Measurements from ENCODE around the gene GCGR.

Gene GCGR

DNA sequence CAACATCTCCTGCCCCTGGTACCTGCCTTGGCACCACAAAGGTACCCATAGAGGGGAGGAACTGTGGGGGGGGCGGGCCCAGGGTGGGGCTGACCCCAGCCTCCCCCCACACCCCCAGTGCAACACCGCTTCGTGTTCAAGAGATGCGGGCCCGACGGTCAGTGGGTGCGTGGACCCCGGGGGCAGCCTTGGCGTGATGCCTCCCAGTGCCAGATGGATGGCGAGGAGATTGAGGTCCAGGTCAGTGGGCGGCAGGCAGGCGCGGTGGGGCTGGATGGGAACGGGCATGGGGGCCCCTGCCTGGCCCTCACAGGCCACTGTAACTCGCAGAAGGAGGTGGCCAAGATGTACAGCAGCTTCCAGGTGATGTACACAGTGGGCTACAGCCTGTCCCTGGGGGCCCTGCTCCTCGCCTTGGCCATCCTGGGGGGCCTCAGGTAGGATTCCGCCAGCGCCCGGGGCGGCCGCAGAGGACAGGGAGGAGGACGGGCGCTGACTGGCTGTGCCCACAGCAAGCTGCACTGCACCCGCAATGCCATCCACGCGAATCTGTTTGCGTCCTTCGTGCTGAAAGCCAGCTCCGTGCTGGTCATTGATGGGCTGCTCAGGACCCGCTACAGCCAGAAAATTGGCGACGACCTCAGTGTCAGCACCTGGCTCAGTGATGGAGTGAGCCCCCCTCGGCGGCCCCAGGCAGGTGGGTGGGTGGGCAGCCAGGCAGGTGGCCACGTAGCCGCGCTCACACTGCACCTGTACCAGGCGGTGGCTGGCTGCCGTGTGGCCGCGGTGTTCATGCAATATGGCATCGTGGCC lies 7.1 kb downstream of the GCGR start:
- H3K27me3 ChIP-seq = peaks cover 25% of the 10 kb centered on the region
- TF ChIP-seq, protein P1, sequence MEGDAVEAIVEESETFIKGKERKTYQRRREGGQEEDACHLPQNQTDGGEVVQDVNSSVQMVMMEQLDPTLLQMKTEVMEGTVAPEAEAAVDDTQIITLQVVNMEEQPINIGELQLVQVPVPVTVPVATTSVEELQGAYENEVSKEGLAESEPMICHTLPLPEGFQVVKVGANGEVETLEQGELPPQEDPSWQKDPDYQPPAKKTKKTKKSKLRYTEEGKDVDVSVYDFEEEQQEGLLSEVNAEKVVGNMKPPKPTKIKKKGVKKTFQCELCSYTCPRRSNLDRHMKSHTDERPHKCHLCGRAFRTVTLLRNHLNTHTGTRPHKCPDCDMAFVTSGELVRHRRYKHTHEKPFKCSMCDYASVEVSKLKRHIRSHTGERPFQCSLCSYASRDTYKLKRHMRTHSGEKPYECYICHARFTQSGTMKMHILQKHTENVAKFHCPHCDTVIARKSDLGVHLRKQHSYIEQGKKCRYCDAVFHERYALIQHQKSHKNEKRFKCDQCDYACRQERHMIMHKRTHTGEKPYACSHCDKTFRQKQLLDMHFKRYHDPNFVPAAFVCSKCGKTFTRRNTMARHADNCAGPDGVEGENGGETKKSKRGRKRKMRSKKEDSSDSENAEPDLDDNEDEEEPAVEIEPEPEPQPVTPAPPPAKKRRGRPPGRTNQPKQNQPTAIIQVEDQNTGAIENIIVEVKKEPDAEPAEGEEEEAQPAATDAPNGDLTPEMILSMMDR (IDR thresholded peaks at IDR 0.05; ENCODE audit: low read depth, low read length) = no peak
- no peaks in the 10 kb centered on the region for H3K36me3 ChIP-seq
- no peak for DNase-seq
- peaks cover 3% of the 10 kb centered on the region; the same call in 1 of the 2 replicates for H3K9me3 ChIP-seq
- no peak overlapping the region for H3K4me3 ChIP-seq (ENCODE audit: low read depth, low read length)
- peaks cover 14% of the 10 kb centered on the region for H3K4me1 ChIP-seq

DNA sequence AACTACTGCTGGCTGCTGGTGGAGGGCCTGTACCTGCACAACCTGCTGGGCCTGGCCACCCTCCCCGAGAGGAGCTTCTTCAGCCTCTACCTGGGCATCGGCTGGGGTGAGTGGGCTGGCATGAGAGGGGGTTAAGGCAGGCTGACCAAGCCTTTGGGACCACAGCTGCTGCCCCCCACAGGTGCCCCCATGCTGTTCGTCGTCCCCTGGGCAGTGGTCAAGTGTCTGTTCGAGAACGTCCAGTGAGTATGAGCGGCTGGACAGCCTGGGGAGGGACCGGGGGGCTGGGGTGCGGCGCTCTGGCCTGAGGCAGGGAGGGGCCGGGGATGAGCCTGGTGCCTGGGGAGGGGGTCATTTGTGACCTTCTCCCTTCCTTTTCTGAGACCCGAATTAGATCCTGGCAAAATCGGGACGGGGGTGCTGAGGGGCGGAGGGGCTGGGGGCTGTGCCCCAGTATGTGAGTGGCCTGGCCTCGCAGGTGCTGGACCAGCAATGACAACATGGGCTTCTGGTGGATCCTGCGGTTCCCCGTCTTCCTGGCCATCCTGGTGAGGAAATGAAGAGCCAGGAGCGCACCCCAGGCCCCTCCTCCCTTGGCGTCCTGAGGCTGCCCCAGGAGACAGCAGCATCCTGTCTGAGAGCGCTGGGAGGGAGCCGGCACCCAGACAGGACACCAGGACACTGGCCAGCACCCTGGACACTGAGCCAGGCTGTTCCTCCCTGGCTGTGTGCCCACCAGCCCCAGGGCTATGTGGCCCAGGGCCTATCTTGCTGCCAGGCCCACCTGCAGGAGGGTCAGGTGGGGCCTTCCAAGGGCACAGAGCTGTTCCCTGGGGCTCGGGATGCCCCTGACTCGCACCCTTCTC lies 8.0 kb downstream of the GCGR start:
- Histone ChIP-seq H3K9me3 (peaks cover 3% of the 10 kb centered on the region; the same call in 1 of the 2 replicates), H3K4me3 (ENCODE audit: low read depth, low read length) (no peak overlapping the region), H3K4me1 (peaks cover 14% of the 10 kb centered on the region), H3K36me3 (no peaks in the 10 kb centered on the region), H3K27me3 (peaks cover 17% of the 10 kb centered on the region)
- TF ChIP-seq, protein P1 (IDR thresholded peaks at IDR 0.05; ENCODE audit: low read depth, low read length) = no peak
- DNase-seq = no peak

DNA sequence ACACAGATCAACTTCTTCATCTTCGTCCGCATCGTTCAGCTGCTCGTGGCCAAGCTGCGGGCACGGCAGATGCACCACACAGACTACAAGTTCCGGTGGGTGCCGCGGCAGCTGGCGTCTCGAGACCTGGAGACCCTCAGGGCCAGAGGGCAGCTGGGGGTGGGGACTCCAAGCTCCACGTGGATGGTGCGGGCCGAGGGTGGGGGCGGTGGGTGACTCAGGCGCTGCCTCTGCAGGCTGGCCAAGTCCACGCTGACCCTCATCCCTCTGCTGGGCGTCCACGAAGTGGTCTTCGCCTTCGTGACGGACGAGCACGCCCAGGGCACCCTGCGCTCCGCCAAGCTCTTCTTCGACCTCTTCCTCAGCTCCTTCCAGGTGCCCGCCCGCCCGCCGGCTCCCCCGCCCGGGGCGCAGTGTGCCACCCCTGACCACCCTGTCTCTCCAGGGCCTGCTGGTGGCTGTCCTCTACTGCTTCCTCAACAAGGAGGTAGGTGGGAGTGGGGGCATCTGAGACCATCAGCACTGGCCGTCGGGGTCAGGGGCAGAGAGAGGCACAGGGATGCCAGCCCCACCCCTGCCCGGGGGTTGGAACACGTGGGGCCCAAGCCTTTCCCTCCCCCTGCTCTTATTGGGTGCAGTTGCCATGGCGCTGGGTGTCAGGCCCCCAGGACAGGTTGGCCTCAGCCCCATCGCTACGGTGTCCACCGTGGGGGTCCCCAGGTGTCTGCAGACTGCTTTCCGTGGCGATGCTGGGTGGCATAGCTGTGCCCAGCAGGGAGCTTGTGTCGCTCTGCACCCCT lies 8.8 kb downstream of the GCGR start:
- no peak for DNase-seq
- Histone ChIP-seq H3K36me3 (no peaks in the 10 kb centered on the region), H3K4me1 (peaks cover 14% of the 10 kb centered on the region), H3K27me3 (peaks cover 9% of the 10 kb centered on the region), H3K4me3 (ENCODE audit: low read depth, low read length) (no peak overlapping the region), H3K9me3 (peaks cover 3% of the 10 kb centered on the region; the same call in 1 of the 2 replicates)
- TF ChIP-seq, protein P1 (IDR thresholded peaks at IDR 0.05; ENCODE audit: low read depth, low read length) = no peak

DNA sequence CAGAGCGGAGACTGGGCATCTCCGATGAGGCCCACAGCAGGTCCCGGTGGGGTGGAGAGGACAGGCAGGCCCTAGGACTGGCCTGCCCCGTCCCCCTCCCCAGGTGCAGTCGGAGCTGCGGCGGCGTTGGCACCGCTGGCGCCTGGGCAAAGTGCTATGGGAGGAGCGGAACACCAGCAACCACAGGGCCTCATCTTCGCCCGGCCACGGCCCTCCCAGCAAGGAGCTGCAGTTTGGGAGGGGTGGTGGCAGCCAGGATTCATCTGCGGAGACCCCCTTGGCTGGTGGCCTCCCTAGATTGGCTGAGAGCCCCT lies 9.4 kb downstream of the GCGR start:
- H3K9me3 ChIP-seq = peaks cover 3% of the 10 kb centered on the region; the same call in 1 of the 2 replicates
- no peaks in the 10 kb centered on the region for H3K36me3 ChIP-seq
- TF ChIP-seq, protein P1 (IDR thresholded peaks at IDR 0.05; ENCODE audit: low read depth, low read length) = no peak
- H3K4me1 ChIP-seq = peaks cover 14% of the 10 kb centered on the region
- no peak for DNase-seq
- H3K4me3 ChIP-seq (ENCODE audit: low read depth, low read length) = no peak overlapping the region
- peaks cover 4% of the 10 kb centered on the region for H3K27me3 ChIP-seq

DNA sequence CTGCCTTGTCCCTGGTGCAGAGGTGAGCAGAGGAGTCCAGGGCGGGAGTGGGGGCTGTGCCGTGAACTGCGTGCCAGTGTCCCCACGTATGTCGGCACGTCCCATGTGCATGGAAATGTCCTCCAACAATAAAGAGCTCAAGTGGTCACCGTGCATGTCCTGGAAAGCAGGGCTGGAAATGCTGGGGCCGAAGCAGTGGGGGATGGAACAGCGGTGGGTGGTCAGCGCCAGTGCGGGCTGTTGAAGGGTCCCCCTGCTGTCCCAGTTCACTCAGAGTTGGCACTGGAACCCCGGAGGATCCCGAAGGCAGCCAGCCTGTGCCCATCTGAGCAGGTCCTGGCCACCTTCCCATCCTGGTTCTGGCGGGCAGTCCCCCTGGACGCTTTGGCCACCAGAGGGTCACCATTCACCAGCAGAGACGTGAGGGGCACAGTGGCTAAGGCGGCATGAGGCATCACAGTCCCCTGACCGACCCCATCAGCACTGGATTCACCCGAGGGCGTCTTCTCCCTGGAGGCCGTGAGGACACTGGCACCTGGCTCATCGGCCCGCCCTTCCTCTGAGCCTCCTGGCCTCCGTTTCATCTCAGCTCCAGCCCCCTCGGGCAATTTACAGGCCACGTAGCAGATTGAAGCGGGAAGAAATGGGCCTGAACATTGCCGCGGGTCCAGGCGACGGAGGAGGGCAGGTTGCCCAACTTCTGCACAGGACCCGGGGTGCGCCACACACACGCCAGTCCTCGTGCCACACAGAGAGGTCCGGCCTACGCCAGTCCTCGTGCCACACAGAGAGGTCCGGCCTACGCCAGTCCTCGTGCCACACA lies 10.1 kb downstream of the GCGR start:
- H3K9me3 ChIP-seq = no peaks in the 10 kb centered on the region

More for the DNA sequence above, 10.1 kb downstream of the GCGR start:
- Histone ChIP-seq H3K4me1 (peaks cover 14% of the 10 kb centered on the region), H3K27me3 (no peaks in the 10 kb centered on the region), H3K36me3 (no peaks in the 10 kb centered on the region), H3K4me3 (ENCODE audit: low read depth, low read length) (no peak overlapping the region)
- TF ChIP-seq, protein P1 (IDR thresholded peaks at IDR 0.05; ENCODE audit: low read depth, low read length) = no peak
- no peak for DNase-seq
